RCC 7860 (cell line): ENCODE measurements around the gene RNASE13.
A peak's percentile ranks its signal among the peaks of the same experiment; 100 is the strongest.

Experiments used
- DNase-seq: peaks from one replicate; pipeline ENCODE4 v3.0.0-alpha.2; 2015; ENCODE audit warnings: low spot score
- FAIRE-seq: peaks from 2 replicates; lab custom pipeline; 2012; peaks lifted over from hg19 to GRCh38; lab: Jason Lieb, UNC

Gene RNASE13

GRCh38 chr14:21066882-21067502, 32.4 kb upstream of the RNASE13 start:
- no peak for FAIRE-seq
- no peak for DNase-seq

- DNase-seq = peak; percentile 68
- peak; percentile 75 for FAIRE-seq
These were observed 28.9 kb upstream of the RNASE13 start for GRCh38 chr14:21063479-21063878.

GRCh38 chr14:21061347-21061668, 26.7 kb upstream of the RNASE13 start:
- no peak for FAIRE-seq

GRCh38 chr14:21060614-21061346, 26.2 kb upstream of the RNASE13 start:
- DNase-seq (no peak), FAIRE-seq (no peak)

More at GRCh38 chr14:21061347-21061668, 26.7 kb upstream of the RNASE13 start:
- no peak for DNase-seq

GRCh38 chr14:21059842-21060613, 25.4 kb upstream of the RNASE13 start:
- DNase-seq = no peak

GRCh38 chr14:21058903-21059302, 24.3 kb upstream of the RNASE13 start:
- FAIRE-seq (no peak), DNase-seq (no peak)

More at GRCh38 chr14:21059842-21060613, 25.4 kb upstream of the RNASE13 start:
- no peak for FAIRE-seq

GRCh38 chr14:21057803-21058675, 23.4 kb upstream of the RNASE13 start, which contains the start of gene RNASE8:
RNASE8 (plus strand) TSS chr14:21057822; CDS start chr14:21057893, 71 bp downstream.
- DNase-seq (peak; percentile 24), FAIRE-seq (no peak)

GRCh38 chr14:21056520-21057163, 22.0 kb upstream of the RNASE13 start:
- FAIRE-seq (no peak), DNase-seq (no peak)

- no peak for DNase-seq
These were observed 21.0 kb upstream of the RNASE13 start for GRCh38 chr14:21055432-21056117.

GRCh38 chr14:21054768-21055145, 20.1 kb upstream of the RNASE13 start:
- no peak for FAIRE-seq

More at GRCh38 chr14:21055432-21056117, 21.0 kb upstream of the RNASE13 start:
- FAIRE-seq = peak; percentile 57

GRCh38 chr14:21054123-21054767, 19.6 kb upstream of the RNASE13 start:
- DNase-seq (peak; percentile 8), FAIRE-seq (no peak)

More at GRCh38 chr14:21054768-21055145, 20.1 kb upstream of the RNASE13 start:
- DNase-seq = no peak

GRCh38 chr14:21053184-21054122, 18.8 kb upstream of the RNASE13 start:
- DNase-seq (no peak), FAIRE-seq (no peak)

- no peak for DNase-seq
- FAIRE-seq = no peak
These were observed 16.0 kb upstream of the RNASE13 start for GRCh38 chr14:21050597-21050996.

GRCh38 chr14:21049271-21049673, 14.7 kb upstream of the RNASE13 start:
- no peak for DNase-seq
- FAIRE-seq = no peak

- no peak for DNase-seq
- FAIRE-seq = no peak
These were observed 14.0 kb upstream of the RNASE13 start for GRCh38 chr14:21048638-21049037.

GRCh38 chr14:21047378-21047781, 12.8 kb upstream of the RNASE13 start:
- FAIRE-seq = no peak

GRCh38 chr14:21043974-21044618, 9.5 kb upstream of the RNASE13 start:
- no peak for DNase-seq
- FAIRE-seq = no peak

More at GRCh38 chr14:21047378-21047781, 12.8 kb upstream of the RNASE13 start:
- no peak for DNase-seq
